ENCODE results near the gene CNKSR1. TPM values are rescaled to one million over a fixed set of nuclear protein-coding genes. Genes with fewer than 3 reads are reported as not detected.

CNKSR1 gene
- total and polyA plus RNA-seq, 2 donors (not counting 1 experiment from before 2014, with no cell fraction given): not detected

GRCh38 chr1:26132128-26132833 lies 45.0 kb upstream of the CNKSR1 start:
- Histone ChIP-seq H3K4me3 (replicated peaks in 1 of 4; ENCODE audit: control extremely low read depth in 1 of 4, insufficient read depth in 1 of 4, low read depth in 3 of 4, low read length in 4 of 4) (no peak overlapping the region), H3K27me3 (ENCODE audit: control insufficient read depth, insufficient read depth, low read length) (no peaks in the 10 kb centered on the region), H3K27ac (ENCODE audit: insufficient read depth, low read length) (no peak overlapping the region), H3K9me3 (ENCODE audit: control insufficient read depth, insufficient read depth, low read depth, low read length) (no peaks in the 10 kb centered on the region), H2AFZ (ENCODE audit: low read length) (no peak overlapping the region), H3K79me2 (ENCODE audit: control insufficient read depth, insufficient read depth, low read length) (no peaks in the 10 kb centered on the region), H3K9ac (ENCODE audit: insufficient read depth, low read length) (no peak overlapping the region), H3K4me2 (ENCODE audit: extremely low read depth, insufficient read depth, low read length) (no peak overlapping the region), H3K4me1 (ENCODE audit: control insufficient read depth, extremely low read depth, insufficient read depth, low read length) (no peaks in the 10 kb centered on the region), H3K36me3 (ENCODE audit: control insufficient read depth, insufficient read depth, low read length) (no peaks in the 10 kb centered on the region), H4K20me1 (ENCODE audit: control insufficient read depth, extremely low read depth, insufficient read depth, low read length) (no peaks in the 10 kb centered on the region)
- TF ChIP-seq CTCF (conservative IDR thresholded peaks at IDR 0.05 in 1 of 2, IDR thresholded peaks at IDR 0.05 in 1 of 2; ENCODE audit: low read depth in 1 of 2, low read length in 2 of 2) (no peak), EZH2 (IDR thresholded peaks at IDR 0.05; ENCODE audit: low read length, missing control alignments) (no peak)
- no peak for DNase-seq (ENCODE audit: low read depth in 2 of 2)

- Histone ChIP-seq H3K9ac (ENCODE audit: insufficient read depth, low read length) (no peak overlapping the region), H3K36me3 (ENCODE audit: control insufficient read depth, insufficient read depth, low read length) (no peaks in the 10 kb centered on the region), H3K9me3 (ENCODE audit: control insufficient read depth, insufficient read depth, low read depth, low read length) (no peaks in the 10 kb centered on the region), H3K27me3 (ENCODE audit: control insufficient read depth, insufficient read depth, low read length) (no peaks in the 10 kb centered on the region), H3K27ac (ENCODE audit: insufficient read depth, low read length) (no peak overlapping the region), H3K4me3 (replicated peaks in 1 of 4; ENCODE audit: control extremely low read depth in 1 of 4, insufficient read depth in 1 of 4, low read depth in 3 of 4, low read length in 4 of 4) (no peak overlapping the region), H3K4me2 (ENCODE audit: extremely low read depth, insufficient read depth, low read length) (no peak overlapping the region), H2AFZ (ENCODE audit: low read length) (no peak overlapping the region), H3K79me2 (ENCODE audit: control insufficient read depth, insufficient read depth, low read length) (no peaks in the 10 kb centered on the region), H3K4me1 (ENCODE audit: control insufficient read depth, extremely low read depth, insufficient read depth, low read length) (no peaks in the 10 kb centered on the region), H4K20me1 (ENCODE audit: control insufficient read depth, extremely low read depth, insufficient read depth, low read length) (no peaks in the 10 kb centered on the region)
- DNase-seq (ENCODE audit: low read depth in 2 of 2): no peak
- TF ChIP-seq CTCF (conservative IDR thresholded peaks at IDR 0.05 in 1 of 2, IDR thresholded peaks at IDR 0.05 in 1 of 2; ENCODE audit: low read depth in 1 of 2, low read length in 2 of 2) (no peak), EZH2 (IDR thresholded peaks at IDR 0.05; ENCODE audit: low read length, missing control alignments) (no peak)
Measured at GRCh38 chr1:26132834-26133167, 44.5 kb upstream of the CNKSR1 start.

- no peaks in the 10 kb centered on the region for H3K79me2 ChIP-seq (ENCODE audit: control insufficient read depth, insufficient read depth, low read length)
- H2AFZ ChIP-seq (ENCODE audit: low read length): no peak overlapping the region
- H3K27ac ChIP-seq (ENCODE audit: insufficient read depth, low read length): no peak overlapping the region
- DNase-seq (ENCODE audit: low read depth in 2 of 2): no peak
- H4K20me1 ChIP-seq (ENCODE audit: control insufficient read depth, extremely low read depth, insufficient read depth, low read length): no peaks in the 10 kb centered on the region
- H3K4me2 ChIP-seq (ENCODE audit: extremely low read depth, insufficient read depth, low read length): no peak overlapping the region
- no peak overlapping the region for H3K9ac ChIP-seq (ENCODE audit: insufficient read depth, low read length)
- no peaks in the 10 kb centered on the region for H3K36me3 ChIP-seq (ENCODE audit: control insufficient read depth, insufficient read depth, low read length)
- no peak overlapping the region for H3K4me3 ChIP-seq (replicated peaks in 1 of 4; ENCODE audit: control extremely low read depth in 1 of 4, insufficient read depth in 1 of 4, low read depth in 3 of 4, low read length in 4 of 4)
- no peaks in the 10 kb centered on the region for H3K27me3 ChIP-seq (ENCODE audit: control insufficient read depth, insufficient read depth, low read length)
- no peaks in the 10 kb centered on the region for H3K9me3 ChIP-seq (ENCODE audit: control insufficient read depth, insufficient read depth, low read depth, low read length)
- no peak for TF ChIP-seq EZH2 (IDR thresholded peaks at IDR 0.05; ENCODE audit: low read length, missing control alignments)
- no peak for TF ChIP-seq CTCF (conservative IDR thresholded peaks at IDR 0.05 in 1 of 2, IDR thresholded peaks at IDR 0.05 in 1 of 2; ENCODE audit: low read depth in 1 of 2, low read length in 2 of 2)
- H3K4me1 ChIP-seq (ENCODE audit: control insufficient read depth, extremely low read depth, insufficient read depth, low read length): no peaks in the 10 kb centered on the region
Measured at GRCh38 chr1:26134466-26134865, 42.8 kb upstream of the CNKSR1 start.

All from fibroblast of lung (primary cell).